OCI-LY7 (cell line): ENCODE measurements around the gene XPNPEP3. TPM values are rescaled to one million over a fixed set of nuclear protein-coding genes. Genes with fewer than 3 reads are reported as not detected.

Experiments used
- BruUV-seq: library from RNA; stranded (reverse); fragments of 400-500 nt; replicated peaks from 2 replicates; lab custom pipeline; 2021; lab: Mats Ljungman, UMichigan
- CTCF ChIA-PET: fragments of 300-600 bp; sonication (Branson Sonifier 250); formaldehyde crosslinking; loops from one replicate; lab custom pipeline; 2022; ENCODE audit warnings: antibody characterized with exemption; ENCODE audit not compliant: unreplicated experiment; lab: Charles Lee
- POLR2A ChIA-PET: fragments of 300-600 bp; sonication (Branson Sonifier 250); formaldehyde crosslinking; loops from one replicate; lab custom pipeline; 2022; ENCODE audit warnings: antibody characterized with exemption; lab: Charles Lee
- DNase-seq: peaks from one replicate; pipeline ENCODE4 v3.0.0-alpha.2; 2015; ENCODE audit warnings: low spot score
- H2AFZ ChIP-seq: fragments of 200-600 bp; sonication (generic), shearing (Covaris generic); 2 replicates; pipeline ENCODE4 v1.6.1; 2014; ENCODE audit warnings: mild to moderate bottlenecking, antibody characterized with exemption, low read length, moderate library complexity
- H3K27ac ChIP-seq: fragments of 200-600 bp; sonication (generic); 2 replicates; pipeline ENCODE4 v1.5.1; 2014; ENCODE audit warnings: mixed run types, low read depth, mild to moderate bottlenecking, moderate library complexity, low read length, inconsistent platforms; ENCODE audit not compliant: poor library complexity, severe bottlenecking
- H3K36me3 ChIP-seq: fragments of 200-600 bp; sonication (generic); 2 replicates; pipeline ENCODE4 v1.6.1; 2014; ENCODE audit warnings: mild to moderate bottlenecking, antibody characterized with exemption, low read length, moderate library complexity, mixed read lengths; ENCODE audit not compliant: insufficient read depth
- H3K4me1 ChIP-seq: fragments of 200-600 bp; sonication (generic); 2 replicates; pipeline ENCODE4 v1.5.1; 2014; ENCODE audit warnings: mild to moderate bottlenecking, low read length; ENCODE audit not compliant: insufficient read depth, poor library complexity, severe bottlenecking
- H3K4me2 ChIP-seq: fragments of 200-600 bp; sonication (generic); 2 replicates; pipeline ENCODE4 v1.6.1; 2014; ENCODE audit warnings: mild to moderate bottlenecking, low read length
- H3K4me3 ChIP-seq: fragments of 200-600 bp; sonication (generic); 2 replicates; pipeline ENCODE4 v1.5.1; 2014; ENCODE audit warnings: mild to moderate bottlenecking, low read depth, low read length; ENCODE audit not compliant: poor library complexity, severe bottlenecking
- H3K79me2 ChIP-seq: fragments of 200-600 bp; sonication (generic); 2 replicates; pipeline ENCODE4 v1.6.1; 2016; ENCODE audit warnings: low read depth, mild to moderate bottlenecking, low read length, moderate library complexity, mixed read lengths; ENCODE audit not compliant: insufficient read depth
- H3K9me2 ChIP-seq: fragments of 200-600 bp; sonication (generic); 2 replicates; pipeline ENCODE4 v1.6.1; 2016; ENCODE audit warnings: mild to moderate bottlenecking, low read length, mixed read lengths; ENCODE audit not compliant: insufficient read depth
- H3K9me3 ChIP-seq: fragments of 200-600 bp; sonication (generic); 2 replicates; pipeline ENCODE4 v1.6.1; 2014; ENCODE audit warnings: mild to moderate bottlenecking, mixed run types, low read length, mixed read lengths
- H4K20me1 ChIP-seq: fragments of 200-600 bp; sonication (generic); 2 replicates; pipeline ENCODE4 v1.6.1; 2014; ENCODE audit warnings: mild to moderate bottlenecking, antibody characterized with exemption, low read length, moderate library complexity, mixed read lengths; ENCODE audit not compliant: insufficient read depth
- CTCF ChIP-seq: fragments of 200-600 bp; sonication (generic); conservative IDR thresholded peaks from 2 replicates; pipeline ENCODE4 v1.5.1; 2014; ENCODE audit warnings: mild to moderate bottlenecking, antibody characterized with exemption, low read length, moderate library complexity, mixed read lengths
- EZH2phosphoT487 ChIP-seq: fragments of 200-600 bp; sonication (generic); IDR thresholded peaks from 2 replicates; pipeline ENCODE4 v1.6.1; 2018; ENCODE audit warnings: low read depth, borderline replicate concordance, mild to moderate bottlenecking, mixed run types, antibody characterized with exemption, low read length, moderate library complexity, mixed read lengths
- intact Hi-C: fragments of 100-400 bp; cut with micrococcal nuclease; formaldehyde crosslinking; loops from one replicate; pipeline ENCODE4 v1.10.0; 2022; ENCODE audit not compliant: unreplicated experiment
- total RNA-seq, 2 experiments: library from RNA; depleted of rRNA in 1 of 2; stranded (reverse); fragments of >200 nt in 1 of 2; shearing (Covaris generic) in 1 of 2; gene quantifications; 2 replicates each; pipeline ENCODE4 v1.2.3, GENCODE V29; 2014 to 2022

The XPNPEP3 gene
- total RNA-seq, 2 experiments from 2014 or later: 12.2 to 22.4 TPM

- Histone ChIP-seq H3K4me3 (no peak overlapping the region), H3K79me2 (peaks cover 42% of the 10 kb centered on the region), H2AFZ (no peak overlapping the region), H3K9me2 (no peaks in the 10 kb centered on the region), H3K36me3 (peaks cover 91% of the 10 kb centered on the region), H4K20me1 (no peaks in the 10 kb centered on the region), H3K27ac (no peak overlapping the region), H3K4me1 (no peaks in the 10 kb centered on the region), H3K9me3 (no peaks in the 10 kb centered on the region), H3K4me2 (no peak overlapping the region)
- BruUV-seq: no TSS peak
- no peak for TF ChIP-seq CTCF
- no peak for TF ChIP-seq EZH2phosphoT487
- POLR2A ChIA-PET: interaction anchor here (1.0 kb wide), 1 partner anchor 9 kb away, joined by 3 read pairs; the partner anchor contains the start of gene RBX1
- intact Hi-C loops: no loop called here
- CTCF ChIA-PET: no interaction called here
- no peak for DNase-seq
Measured at GRCh38 chr22:40960145-40960544, 103.2 kb downstream of the XPNPEP3 start.

GRCh38 chr22:40965936-40966725, 109.2 kb downstream of the XPNPEP3 start:
- Histone ChIP-seq H4K20me1 (peaks cover 3% of the 10 kb centered on the region; the same call in 1 of the 2 replicates), H3K4me3 (no peak overlapping the region), H3K9me3 (no peaks in the 10 kb centered on the region), H2AFZ (no peak overlapping the region), H3K36me3 (peaks cover 93% of the 10 kb centered on the region), H3K4me2 (peak overlapping the region; percentile 33), H3K9me2 (no peaks in the 10 kb centered on the region), H3K27ac (peak overlapping the region; percentile 20), H3K79me2 (peaks cover 10% of the 10 kb centered on the region; the same call in 1 of the 2 replicates), H3K4me1 (peaks cover 9% of the 10 kb centered on the region)
- no peak for DNase-seq
- no TSS peak for BruUV-seq
- intact Hi-C loops: no loop called here
- ChIA-PET CTCF (no interaction called here), POLR2A (interaction anchor here (0.5 to 1.0 kb wide), 5 partner anchors 11 to 161 kb away, joined by 3 to 6 read pairs (median 3); no protein-coding TSS in a partner anchor)
- TF ChIP-seq CTCF: no peak
- no peak for TF ChIP-seq EZH2phosphoT487

GRCh38 chr22:40966726-40967085, 109.8 kb downstream of the XPNPEP3 start:
- Histone ChIP-seq H3K9me2 (no peaks in the 10 kb centered on the region), H3K4me3 (no peak overlapping the region), H3K27ac (no peak overlapping the region), H3K36me3 (peaks cover 91% of the 10 kb centered on the region), H3K79me2 (peaks cover 7% of the 10 kb centered on the region; the same call in 1 of the 2 replicates), H3K9me3 (no peaks in the 10 kb centered on the region), H2AFZ (no peak overlapping the region), H3K4me2 (no peak overlapping the region), H4K20me1 (peaks cover 3% of the 10 kb centered on the region; the same call in 1 of the 2 replicates), H3K4me1 (peaks cover 9% of the 10 kb centered on the region)
- BruUV-seq: TSS peak; percentile 31
- CTCF ChIA-PET: no interaction called here
- DNase-seq: no peak
- intact Hi-C loops: no loop called here
- TF ChIP-seq CTCF (no peak), EZH2phosphoT487 (no peak)
- POLR2A ChIA-PET: interaction anchor here (0.5 to 1.0 kb wide), 2 partner anchors 37 to 160 kb away, joined by 3 read pairs; no protein-coding TSS in a partner anchor
